ENCODE data around the gene IPO13.

Gene IPO13

DNA sequence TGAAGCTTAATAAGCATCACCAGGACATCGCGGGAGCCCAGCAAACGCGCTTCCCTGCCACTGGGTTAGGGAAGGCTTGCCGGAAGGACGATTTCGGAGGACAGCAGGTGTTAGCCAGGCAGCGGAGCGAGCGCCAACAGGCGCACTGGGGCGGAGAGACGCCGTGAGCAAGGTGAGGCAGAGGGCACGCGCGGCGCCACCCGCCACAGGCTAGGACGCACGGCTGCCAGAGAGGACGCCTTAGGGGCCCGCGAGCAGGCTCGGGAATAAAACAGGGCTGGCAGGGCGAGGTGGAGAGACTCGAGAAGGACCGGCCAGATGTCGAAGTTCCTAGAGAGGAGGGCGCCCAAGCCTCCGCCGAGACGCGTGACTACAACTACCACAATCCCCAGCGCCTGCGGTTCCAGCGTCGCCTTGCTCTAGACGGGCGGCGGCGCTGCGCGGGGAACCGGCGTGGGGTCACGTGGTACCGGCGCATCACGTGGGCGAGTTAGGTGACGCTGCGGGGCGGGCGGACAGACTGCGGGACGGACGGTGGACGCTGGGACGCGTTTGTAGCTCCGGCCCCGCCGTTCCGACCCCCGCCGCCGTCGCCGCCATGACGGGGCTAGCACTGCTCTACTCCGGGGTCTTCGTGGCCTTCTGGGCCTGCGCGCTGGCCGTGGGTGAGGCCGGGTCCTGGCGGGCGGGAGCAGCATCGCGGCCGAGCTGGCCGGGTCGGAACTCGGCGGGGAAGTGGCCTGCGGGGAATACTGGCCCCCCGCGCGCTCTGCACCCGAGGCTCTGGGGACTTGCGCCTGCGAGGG, 27.9 kb downstream of the IPO13 start, which contains the start of gene ATP6V0B:
TSS of gene ATP6V0B (plus strand) at position 518 of the 806 bp plus-strand sequence. CDS start at position 599, 81 bp downstream.
- peak; percentile 95 to 98 for DNase-seq

GRCh38 chr1:43975249-43975961, 28.7 kb downstream of the IPO13 start:
- DNase-seq, result no peak

DNA sequence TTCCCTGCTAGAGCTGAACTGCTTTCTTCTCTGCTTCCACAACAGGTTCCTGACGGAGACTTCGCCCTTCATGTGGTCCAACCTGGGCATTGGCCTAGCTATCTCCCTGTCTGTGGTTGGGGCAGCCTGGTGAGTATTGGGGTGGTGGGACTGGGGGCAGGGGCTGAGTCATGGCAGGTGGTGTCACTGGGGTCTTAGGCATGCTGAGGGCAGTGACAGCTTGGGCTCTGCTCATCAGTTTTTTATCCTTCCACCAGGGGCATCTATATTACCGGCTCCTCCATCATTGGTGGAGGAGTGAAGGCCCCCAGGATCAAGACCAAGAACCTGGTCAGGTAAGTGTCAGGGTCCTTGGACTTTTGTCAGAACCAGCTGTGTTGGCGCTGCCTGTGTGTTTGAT, 29.3 kb downstream of the IPO13 start:
- no peak for DNase-seq

- no peak for DNase-seq
These were observed 30.1 kb downstream of the IPO13 start for GRCh38 chr1:43976890-43977289.

- no peak for DNase-seq
These were observed 30.9 kb downstream of the IPO13 start for GRCh38 chr1:43977376-43978263.

GRCh38 chr1:43978264-43978550, 31.5 kb downstream of the IPO13 start:
- DNase-seq, result no peak

DNA sequence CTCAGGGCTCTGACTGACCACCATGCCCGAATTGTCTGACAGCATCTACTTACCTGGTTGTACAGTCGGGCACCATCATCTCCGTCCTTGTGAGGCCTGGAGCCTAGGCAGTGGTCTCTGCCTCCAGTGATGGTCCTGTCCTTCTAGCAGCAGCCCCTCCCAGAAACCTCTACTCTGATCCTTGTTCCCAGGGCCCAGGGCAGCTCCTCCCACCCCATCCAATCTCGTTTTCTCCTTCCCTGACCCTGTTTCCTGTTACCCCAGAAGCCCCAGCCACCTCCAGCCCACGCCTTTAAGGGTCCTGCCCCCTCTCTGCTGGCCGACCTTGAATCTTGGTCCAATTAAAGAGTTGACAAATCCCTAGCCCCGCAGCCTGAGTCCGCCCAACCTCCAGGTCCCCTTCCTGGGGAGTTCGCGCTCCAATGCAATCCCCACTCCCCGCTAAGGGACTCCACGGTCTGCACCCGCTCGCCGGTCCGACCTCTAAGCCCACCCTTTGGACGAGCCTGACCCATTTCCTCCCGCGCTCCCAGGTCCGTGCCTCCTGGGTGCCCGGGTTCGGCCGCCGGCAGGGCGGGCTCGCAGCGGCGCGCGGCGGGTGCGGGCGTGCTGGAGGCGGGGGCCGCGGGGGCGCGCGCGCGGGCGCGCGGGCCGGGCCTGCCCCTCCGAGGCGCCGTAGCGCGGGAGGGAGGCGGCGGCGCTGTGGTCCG, 32.0 kb downstream of the IPO13 start, which contains the start of gene B4GALT2:
TSS of gene B4GALT2 (plus strand) at position 660 of the 710 bp plus-strand sequence. CDS start 1,951 bp downstream, outside the sequence.
- peak in 1 of 2 experiments; percentile 50 for DNase-seq

GRCh38 chr1:43979261-43979527, 32.4 kb downstream of the IPO13 start:
- no peak for DNase-seq

DNA sequence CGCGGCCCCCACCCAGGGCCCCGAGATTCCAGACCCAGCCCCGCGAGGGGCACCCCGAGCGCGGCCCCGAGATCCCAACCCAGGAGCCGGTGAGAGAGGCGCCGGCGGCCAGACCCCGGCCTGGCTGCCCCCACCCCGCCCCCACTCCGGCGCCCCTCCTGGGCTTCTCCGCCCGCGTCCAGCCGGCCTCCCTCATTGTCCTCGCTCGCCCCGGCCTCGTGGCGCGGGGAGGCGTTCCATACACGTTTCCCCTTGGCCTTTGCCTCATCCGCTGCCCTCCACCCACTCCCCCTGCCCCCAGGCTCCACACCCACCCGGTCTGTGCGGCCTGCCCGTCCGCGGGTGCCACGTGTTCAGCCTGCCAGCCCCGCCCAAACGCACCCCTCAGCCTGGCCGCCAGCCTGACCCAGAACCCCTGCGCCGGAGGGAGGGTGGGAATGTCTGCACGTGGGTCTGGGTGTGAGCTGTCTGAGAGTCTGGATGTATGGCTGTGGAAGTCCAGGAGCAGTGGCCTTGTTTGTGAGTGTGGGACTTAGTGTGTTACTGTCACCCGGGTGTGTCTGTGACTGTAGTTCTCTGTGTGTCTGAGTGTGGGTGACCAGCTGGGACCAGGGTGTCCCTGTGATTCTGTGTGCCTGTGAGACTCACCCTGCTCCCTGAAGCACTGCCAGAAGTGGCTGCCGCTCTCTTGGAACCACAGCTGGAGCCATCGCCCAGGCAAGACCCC, 32.9 kb downstream of the IPO13 start:
- peak in 1 of 2 experiments; percentile 28 for DNase-seq

DNA sequence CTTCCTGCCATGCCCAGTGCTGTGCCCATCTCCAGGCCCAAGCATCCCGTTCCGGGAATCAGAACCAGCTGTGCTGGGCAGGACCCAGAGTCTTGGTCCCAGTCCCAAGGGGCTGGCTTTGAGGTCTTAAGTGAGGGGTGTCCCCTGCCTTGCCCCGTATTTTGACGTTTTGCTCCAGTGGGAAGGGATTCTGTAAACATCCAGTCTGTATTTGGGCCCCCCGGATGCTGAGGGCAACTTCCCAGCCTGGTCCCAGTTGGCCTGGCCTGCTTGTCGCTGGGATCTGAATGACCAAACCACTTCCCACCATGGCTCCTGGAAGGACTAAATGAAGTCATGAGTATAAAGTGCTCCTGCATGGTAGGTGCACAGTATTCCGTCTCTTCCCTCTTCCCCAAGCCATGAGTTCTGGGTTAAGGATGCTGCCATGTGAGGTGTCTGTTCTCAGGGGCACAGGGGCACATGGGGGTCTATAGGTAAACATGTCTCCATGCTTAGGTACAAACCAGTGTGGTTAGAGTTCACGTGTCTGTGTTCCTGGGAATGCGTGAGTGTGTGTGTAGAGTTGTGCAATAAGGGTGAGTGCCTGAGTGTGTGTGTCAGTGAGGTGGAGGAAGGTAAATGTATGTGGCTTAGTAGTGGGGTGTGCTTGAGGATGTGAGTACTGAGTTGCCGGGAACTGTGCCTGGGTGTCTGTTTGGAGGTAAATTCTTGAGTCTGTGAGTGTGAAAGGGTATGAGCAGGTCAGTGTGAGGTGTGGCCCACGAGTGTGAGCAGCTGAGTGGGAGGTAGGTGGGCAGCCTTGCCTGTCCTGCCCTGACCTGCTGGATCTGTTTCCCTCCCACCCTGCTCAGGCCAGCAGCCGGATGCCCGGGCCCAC, 33.7 kb downstream of the IPO13 start:
- DNase-seq, result no peak

DNA sequence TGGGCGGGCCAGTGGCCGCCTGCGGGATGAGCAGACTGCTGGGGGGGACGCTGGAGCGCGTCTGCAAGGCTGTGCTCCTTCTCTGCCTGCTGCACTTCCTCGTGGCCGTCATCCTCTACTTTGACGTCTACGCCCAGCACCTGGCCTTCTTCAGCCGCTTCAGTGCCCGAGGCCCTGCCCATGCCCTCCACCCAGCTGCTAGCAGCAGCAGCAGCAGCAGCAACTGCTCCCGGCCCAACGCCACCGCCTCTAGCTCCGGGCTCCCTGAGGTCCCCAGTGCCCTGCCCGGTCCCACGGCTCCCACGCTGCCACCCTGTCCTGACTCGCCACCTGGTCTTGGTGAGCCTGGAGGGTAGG, 34.4 kb downstream of the IPO13 start:
- DNase-seq, result no peak

GRCh38 chr1:43981636-43982035, 34.9 kb downstream of the IPO13 start:
- DNase-seq, result no peak

DNA sequence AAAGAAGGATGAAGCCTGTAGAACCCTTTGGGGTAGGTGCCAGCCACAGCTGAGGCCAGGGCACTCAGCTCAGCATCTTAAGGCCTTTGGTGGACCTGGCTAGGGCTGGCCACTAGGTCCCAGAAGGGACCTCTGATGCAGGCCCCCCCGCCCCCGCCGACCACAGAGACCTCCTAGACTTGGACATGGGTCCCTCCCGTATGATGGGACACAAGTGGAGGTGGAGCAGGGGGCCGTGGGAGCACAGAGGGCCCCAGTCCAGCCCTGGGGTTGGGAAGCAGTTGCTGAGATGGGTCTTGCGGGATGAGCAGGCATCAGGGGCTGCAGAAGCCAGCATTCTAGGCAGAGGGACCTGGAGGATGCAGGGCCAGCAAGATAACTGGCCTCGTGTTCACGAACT, 35.5 kb downstream of the IPO13 start:
- DNase-seq, result no peak

GRCh38 chr1:43982808-43983207, 36.1 kb downstream of the IPO13 start:
- DNase-seq, result no peak

DNA sequence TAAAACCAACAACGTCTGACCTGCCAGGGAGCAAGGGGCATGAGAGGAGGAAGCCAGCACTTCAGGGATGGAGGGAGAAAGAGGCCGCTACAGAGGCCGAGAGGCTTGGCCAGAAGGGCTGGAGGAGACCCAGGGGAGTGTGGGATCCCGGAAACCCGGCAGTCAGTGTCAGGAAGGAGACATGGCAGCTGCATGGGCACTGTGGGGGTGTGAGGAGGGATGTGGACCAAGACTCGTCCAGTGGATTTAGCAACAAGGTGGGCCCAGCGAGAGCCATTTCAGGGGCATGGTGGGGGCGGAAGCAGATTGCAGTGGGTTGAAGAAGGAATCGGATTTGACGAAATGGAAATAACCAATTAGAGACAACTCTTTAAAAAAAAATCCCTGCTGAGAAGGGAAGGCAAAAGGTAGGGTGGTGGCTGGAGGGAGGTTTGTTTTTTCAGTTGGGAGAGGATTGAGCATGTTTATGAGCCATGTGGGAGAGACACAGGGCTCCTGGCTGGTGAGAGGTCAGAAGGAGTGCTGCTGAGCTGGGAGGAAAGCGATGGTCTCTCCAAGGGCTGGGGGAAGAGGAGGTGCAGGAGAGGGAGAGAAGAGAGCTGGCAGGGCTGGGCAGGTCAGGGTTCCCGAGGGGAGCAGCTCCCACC, 36.6 kb downstream of the IPO13 start:
- no peak for DNase-seq

- no peak for DNase-seq
These were observed 38.1 kb downstream of the IPO13 start for GRCh38 chr1:43984855-43985254.

- no peak for DNase-seq
These were observed 39.3 kb downstream of the IPO13 start for GRCh38 chr1:43985984-43986595.

DNA sequence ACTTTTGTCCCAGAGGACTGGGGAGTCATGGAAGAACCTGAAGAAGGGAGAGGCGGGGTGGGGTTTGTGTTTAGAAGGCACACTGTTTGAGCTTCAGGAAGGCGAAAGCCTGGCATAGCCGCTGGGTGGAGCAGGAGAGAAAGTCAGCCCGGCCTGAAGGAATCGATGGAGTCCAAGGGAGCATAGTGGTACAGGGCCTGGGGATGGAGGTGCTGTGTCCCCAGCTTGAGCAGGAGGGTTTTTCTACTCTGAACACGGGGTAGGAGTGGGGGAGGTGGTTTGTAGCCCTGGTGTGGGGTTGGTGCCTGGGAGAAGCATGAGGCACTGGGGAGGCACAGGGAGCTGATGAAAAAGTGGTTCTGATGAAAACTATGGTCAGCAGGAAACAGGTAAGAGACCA, 40.0 kb downstream of the IPO13 start:
- DNase-seq, result no peak

GRCh38 chr1:43987159-43987902, 40.6 kb downstream of the IPO13 start:
- no peak for DNase-seq
